ENCODE measurements around the gene GDF15.

DNA sequence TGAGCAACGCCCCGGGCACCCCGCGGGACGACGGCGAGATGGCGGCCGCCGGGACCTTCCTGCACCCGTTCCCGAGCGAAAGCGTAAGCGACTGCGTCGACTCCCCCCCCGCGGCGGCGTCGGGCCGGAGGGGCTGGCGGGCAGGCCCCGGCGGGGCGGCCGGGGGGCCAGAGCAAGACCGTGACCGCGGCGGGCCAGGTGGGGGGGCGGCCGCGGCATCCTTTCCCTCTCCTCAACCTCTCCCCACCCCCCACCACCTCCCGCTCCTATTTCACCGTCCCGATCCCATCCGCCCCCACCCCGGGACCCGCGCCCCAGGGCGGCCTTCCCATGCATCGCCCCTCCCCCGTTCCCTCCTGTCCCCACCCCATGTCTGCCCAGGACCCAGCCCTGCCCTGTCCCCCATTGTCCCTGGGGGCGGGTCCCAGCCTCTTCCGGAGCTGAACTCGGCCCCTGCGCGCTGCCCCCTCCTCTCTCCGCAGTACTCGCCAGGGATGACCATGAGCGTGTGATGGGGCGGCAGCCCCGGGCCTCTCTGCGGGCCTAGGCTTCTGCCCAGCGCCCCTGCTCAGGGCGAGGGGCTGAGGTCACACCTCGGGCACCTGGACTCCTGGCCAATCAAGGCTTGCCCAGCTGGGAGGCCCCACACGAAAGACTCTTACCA, 47.9 kb downstream of the GDF15 start:
- TF ChIP-seq, protein P1, sequence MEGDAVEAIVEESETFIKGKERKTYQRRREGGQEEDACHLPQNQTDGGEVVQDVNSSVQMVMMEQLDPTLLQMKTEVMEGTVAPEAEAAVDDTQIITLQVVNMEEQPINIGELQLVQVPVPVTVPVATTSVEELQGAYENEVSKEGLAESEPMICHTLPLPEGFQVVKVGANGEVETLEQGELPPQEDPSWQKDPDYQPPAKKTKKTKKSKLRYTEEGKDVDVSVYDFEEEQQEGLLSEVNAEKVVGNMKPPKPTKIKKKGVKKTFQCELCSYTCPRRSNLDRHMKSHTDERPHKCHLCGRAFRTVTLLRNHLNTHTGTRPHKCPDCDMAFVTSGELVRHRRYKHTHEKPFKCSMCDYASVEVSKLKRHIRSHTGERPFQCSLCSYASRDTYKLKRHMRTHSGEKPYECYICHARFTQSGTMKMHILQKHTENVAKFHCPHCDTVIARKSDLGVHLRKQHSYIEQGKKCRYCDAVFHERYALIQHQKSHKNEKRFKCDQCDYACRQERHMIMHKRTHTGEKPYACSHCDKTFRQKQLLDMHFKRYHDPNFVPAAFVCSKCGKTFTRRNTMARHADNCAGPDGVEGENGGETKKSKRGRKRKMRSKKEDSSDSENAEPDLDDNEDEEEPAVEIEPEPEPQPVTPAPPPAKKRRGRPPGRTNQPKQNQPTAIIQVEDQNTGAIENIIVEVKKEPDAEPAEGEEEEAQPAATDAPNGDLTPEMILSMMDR (IDR thresholded peaks at IDR 0.05): no peak
- TF ChIP-seq EZH2 (IDR thresholded peaks at IDR 0.05; ENCODE audit: borderline replicate concordance, insufficient read depth, low read depth, low read length, poor library complexity, severe bottlenecking): no peak
